ENCODE measurements around the gene SP7. TPM values are rescaled to one million over a fixed set of nuclear protein-coding genes. Genes with fewer than 3 reads are reported as not detected.

SP7 gene
- polyA plus RNA-seq, 3 donors from 2014 or later, result not detected

- H3K27ac Mint-ChIP-seq, result peak overlapping the region; percentile 94 to 99 (median 98)
- peaks cover 0 to 17% (median 0%) of the 10 kb centered on the region in 3 donors for H3K36me3 Mint-ChIP-seq
- peaks cover 51 to 59% of the 10 kb centered on the region in 2 donors for H3K4me1 Mint-ChIP-seq
- H3K9me3 Mint-ChIP-seq, result no peaks in the 10 kb centered on the region
- peak overlapping the region; percentile 98 to 99 (median 99) for H3K4me3 Mint-ChIP-seq
- peaks cover 8 to 10% (median 8%) of the 10 kb centered on the region in 3 donors for H3K27me3 Mint-ChIP-seq (ENCODE audit: low read depth in 3 of 3)
- no peak for DNase-seq
Observed at GRCh38 chr12:53295891-53296219, 40.3 kb downstream of the SP7 start.

- Mint-ChIP-seq H3K4me3 (peak within 1 kb of the TSS; percentile 98 to 99 (median 99)), H3K9me3 (no peaks in the 10 kb centered on the region), H3K4me1 (peaks cover 46 to 53% of the 10 kb centered on the region in 2 donors), H3K27ac (peak within 1 kb of the TSS; percentile 94 to 99 (median 98)), H3K36me3 (peaks cover 0 to 14% (median 0%) of the 10 kb centered on the region in 3 donors), H3K27me3 (ENCODE audit: low read depth in 3 of 3) (peaks cover 7 to 8% (median 8%) of the 10 kb centered on the region in 3 donors)
- DNase-seq, result peak; percentile 82 to 88 (median 87)
Observed at GRCh38 chr12:53295070-53295890, 40.9 kb downstream of the SP7 start, which contains the start of gene PFDN5. Gene PFDN5 (plus strand): TSS chr12:53295542. CDS start chr12:53295568, 26 bp downstream.

GRCh38 chr12:53292426-53292825 is 43.7 kb downstream of the SP7 start:
- Mint-ChIP-seq H3K4me1 (peaks cover 28 to 31% of the 10 kb centered on the region in 2 donors), H3K9me3 (no peaks in the 10 kb centered on the region), H3K36me3 (peaks cover 0 to under 1% (median 0%) of the 10 kb centered on the region in 3 donors), H3K27ac (no peak overlapping the region), H3K27me3 (ENCODE audit: low read depth in 3 of 3) (peaks cover 0 to 2% (median 0%) of the 10 kb centered on the region in 3 donors), H3K4me3 (no peak overlapping the region)
- DNase-seq, result no peak

- no peak for DNase-seq
- Mint-ChIP-seq H3K4me1 (peaks cover 13 to 16% of the 10 kb centered on the region in 2 donors), H3K4me3 (no peak overlapping the region)
Observed at GRCh38 chr12:53290661-53291060, 45.5 kb downstream of the SP7 start.

GRCh38 chr12:53289891-53290290 is 46.3 kb downstream of the SP7 start:
- no peaks in the 10 kb centered on the region for H3K9me3 Mint-ChIP-seq
- H3K36me3 Mint-ChIP-seq, result no peaks in the 10 kb centered on the region
- DNase-seq, result no peak
- H3K27me3 Mint-ChIP-seq (ENCODE audit: low read depth in 3 of 3), result peaks cover 0 to 2% (median 0%) of the 10 kb centered on the region in 3 donors
- no peak overlapping the region for H3K4me3 Mint-ChIP-seq
- H3K27ac Mint-ChIP-seq, result no peak overlapping the region
- H3K4me1 Mint-ChIP-seq, result peaks cover 5 to 9% of the 10 kb centered on the region in 2 donors

More at GRCh38 chr12:53290661-53291060, 45.5 kb downstream of the SP7 start:
- H3K9me3 Mint-ChIP-seq, result no peaks in the 10 kb centered on the region
- H3K27me3 Mint-ChIP-seq (ENCODE audit: low read depth in 3 of 3), result peaks cover 0 to 2% (median 0%) of the 10 kb centered on the region in 3 donors
- H3K36me3 Mint-ChIP-seq, result no peaks in the 10 kb centered on the region
- no peak overlapping the region for H3K27ac Mint-ChIP-seq

GRCh38 chr12:53288322-53288721 is 47.8 kb downstream of the SP7 start:
- H3K27me3 Mint-ChIP-seq (ENCODE audit: low read depth in 3 of 3), result peaks cover 0 to 2% (median 0%) of the 10 kb centered on the region in 3 donors
- no peak overlapping the region for H3K27ac Mint-ChIP-seq
- no peak overlapping the region for H3K4me3 Mint-ChIP-seq
- H3K9me3 Mint-ChIP-seq, result no peaks in the 10 kb centered on the region
- DNase-seq, result no peak
- H3K4me1 Mint-ChIP-seq, result peaks cover 2 to 6% of the 10 kb centered on the region in 2 donors
- no peaks in the 10 kb centered on the region for H3K36me3 Mint-ChIP-seq

- Mint-ChIP-seq H3K4me3 (no peak overlapping the region), H3K27ac (peak overlapping the region in 4 of 6 donors; percentile 8 to 73 (median 19)), H3K4me1 (peaks cover 2 to 6% of the 10 kb centered on the region in 2 donors), H3K36me3 (no peaks in the 10 kb centered on the region), H3K27me3 (ENCODE audit: low read depth in 3 of 3) (peaks cover 0 to 2% (median 0%) of the 10 kb centered on the region in 3 donors), H3K9me3 (no peaks in the 10 kb centered on the region)
- DNase-seq, result peak; percentile 55 to 75 (median 63)
Observed at GRCh38 chr12:53287741-53288216, 48.4 kb downstream of the SP7 start.

- no peak for DNase-seq
- H3K27ac Mint-ChIP-seq, result no peak overlapping the region
- H3K27me3 Mint-ChIP-seq (ENCODE audit: low read depth in 3 of 3), result peaks cover 0 to 2% (median 0%) of the 10 kb centered on the region in 3 donors
- H3K9me3 Mint-ChIP-seq, result no peaks in the 10 kb centered on the region
- no peaks in the 10 kb centered on the region for H3K36me3 Mint-ChIP-seq
- H3K4me3 Mint-ChIP-seq, result no peak overlapping the region
- H3K4me1 Mint-ChIP-seq, result peaks cover 2 to 6% of the 10 kb centered on the region in 2 donors
Observed at GRCh38 chr12:53286448-53286847, 49.7 kb downstream of the SP7 start.

- Mint-ChIP-seq H3K4me3 (no peak overlapping the region), H3K9me3 (no peaks in the 10 kb centered on the region), H3K27ac (no peak overlapping the region), H3K36me3 (no peaks in the 10 kb centered on the region), H3K4me1 (no peaks in the 10 kb centered on the region), H3K27me3 (ENCODE audit: low read depth in 3 of 3) (no peaks in the 10 kb centered on the region)
- no peak for DNase-seq
Observed at GRCh38 chr12:53279888-53280498, 56.2 kb downstream of the SP7 start.

- DNase-seq, result no peak
- no peaks in the 10 kb centered on the region for H3K36me3 Mint-ChIP-seq
- H3K9me3 Mint-ChIP-seq, result no peaks in the 10 kb centered on the region
- no peaks in the 10 kb centered on the region for H3K4me1 Mint-ChIP-seq
- no peaks in the 10 kb centered on the region for H3K27me3 Mint-ChIP-seq (ENCODE audit: low read depth in 3 of 3)
- no peak overlapping the region for H3K4me3 Mint-ChIP-seq
- no peak overlapping the region for H3K27ac Mint-ChIP-seq
Observed at GRCh38 chr12:53279283-53279869, 56.8 kb downstream of the SP7 start.

GRCh38 chr12:53277981-53278380 is 58.2 kb downstream of the SP7 start:
- H3K27ac Mint-ChIP-seq, result peak overlapping the region in 1 of 6 donors; percentile 60
- no peaks in the 10 kb centered on the region for H3K36me3 Mint-ChIP-seq
- no peaks in the 10 kb centered on the region for H3K27me3 Mint-ChIP-seq (ENCODE audit: low read depth in 3 of 3)

More at GRCh38 chr12:53277981-53278380, 58.2 kb downstream of the SP7 start:
- no peak for DNase-seq
- no peaks in the 10 kb centered on the region for H3K4me1 Mint-ChIP-seq
- no peak overlapping the region for H3K4me3 Mint-ChIP-seq
- H3K9me3 Mint-ChIP-seq, result no peaks in the 10 kb centered on the region

Measured in immature natural killer cell (primary cell).